22Rv1 (cell line): ENCODE measurements around the gene KIAA1549.
"Not testable (repeated sequence)": the region's sequence is repeated elsewhere in the genome, so short reads cannot be mapped to it uniquely, and the experiment has no call there.

Experiments used
- H3K27ac ChIP-seq: fragments of 450-650 bp; 2 replicates; pipeline ENCODE4 v1.5.1; 2017
- ZFX ChIP-seq: fragments of 450-650 bp; IDR thresholded peaks from 2 replicates; pipeline ENCODE4 v1.6.1; 2017; ENCODE audit warnings: antibody characterized with exemption, borderline replicate concordance
- TF ChIP-seq, protein P1 (sequence below): fragments of 450-650 bp; IDR thresholded peaks from 2 replicates; pipeline ENCODE4 v1.5.1; 2017; ENCODE audit warnings: mild to moderate bottlenecking

KIAA1549 gene

DNA sequence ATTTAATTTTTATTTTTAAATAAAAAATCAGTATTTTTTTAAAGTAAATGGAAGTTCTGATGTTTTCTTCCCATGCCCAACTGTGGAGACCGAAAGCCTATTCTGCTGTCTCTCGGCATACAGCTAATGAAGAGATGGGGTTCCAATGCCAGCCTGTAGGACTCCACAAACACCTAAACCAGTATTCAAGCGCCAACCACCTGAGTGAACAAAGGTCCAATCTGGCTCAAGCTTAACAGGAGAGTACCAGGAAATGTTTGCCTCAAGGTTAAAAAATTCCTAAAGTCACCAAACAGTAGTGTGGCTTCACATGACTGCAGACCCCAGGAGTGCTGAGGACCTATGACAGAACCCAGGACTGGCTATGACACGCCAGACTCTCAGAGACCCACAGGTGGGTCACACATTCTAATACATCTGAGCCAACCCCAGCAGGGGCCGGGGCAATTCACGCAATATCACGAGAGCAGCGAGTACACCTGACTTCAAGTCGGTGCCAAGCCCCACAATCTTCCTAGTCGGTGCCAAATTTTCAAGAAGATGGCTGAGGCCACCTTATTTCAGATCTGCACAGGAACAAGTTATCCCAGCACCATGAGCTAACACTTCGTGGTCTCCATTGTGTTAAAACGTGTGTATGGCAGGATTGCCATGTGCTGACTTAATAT lies 31.6 kb downstream of the KIAA1549 start:
- no peak for TF ChIP-seq ZFX
- TF ChIP-seq, protein P1, sequence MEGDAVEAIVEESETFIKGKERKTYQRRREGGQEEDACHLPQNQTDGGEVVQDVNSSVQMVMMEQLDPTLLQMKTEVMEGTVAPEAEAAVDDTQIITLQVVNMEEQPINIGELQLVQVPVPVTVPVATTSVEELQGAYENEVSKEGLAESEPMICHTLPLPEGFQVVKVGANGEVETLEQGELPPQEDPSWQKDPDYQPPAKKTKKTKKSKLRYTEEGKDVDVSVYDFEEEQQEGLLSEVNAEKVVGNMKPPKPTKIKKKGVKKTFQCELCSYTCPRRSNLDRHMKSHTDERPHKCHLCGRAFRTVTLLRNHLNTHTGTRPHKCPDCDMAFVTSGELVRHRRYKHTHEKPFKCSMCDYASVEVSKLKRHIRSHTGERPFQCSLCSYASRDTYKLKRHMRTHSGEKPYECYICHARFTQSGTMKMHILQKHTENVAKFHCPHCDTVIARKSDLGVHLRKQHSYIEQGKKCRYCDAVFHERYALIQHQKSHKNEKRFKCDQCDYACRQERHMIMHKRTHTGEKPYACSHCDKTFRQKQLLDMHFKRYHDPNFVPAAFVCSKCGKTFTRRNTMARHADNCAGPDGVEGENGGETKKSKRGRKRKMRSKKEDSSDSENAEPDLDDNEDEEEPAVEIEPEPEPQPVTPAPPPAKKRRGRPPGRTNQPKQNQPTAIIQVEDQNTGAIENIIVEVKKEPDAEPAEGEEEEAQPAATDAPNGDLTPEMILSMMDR = no peak
- no peak overlapping the region for H3K27ac ChIP-seq

- H3K27ac ChIP-seq = no peak overlapping the region
- TF ChIP-seq, protein P1 = no peak
- no peak for TF ChIP-seq ZFX
Measured at GRCh38 chr7:138948403-138948802, 32.8 kb downstream of the KIAA1549 start.

DNA sequence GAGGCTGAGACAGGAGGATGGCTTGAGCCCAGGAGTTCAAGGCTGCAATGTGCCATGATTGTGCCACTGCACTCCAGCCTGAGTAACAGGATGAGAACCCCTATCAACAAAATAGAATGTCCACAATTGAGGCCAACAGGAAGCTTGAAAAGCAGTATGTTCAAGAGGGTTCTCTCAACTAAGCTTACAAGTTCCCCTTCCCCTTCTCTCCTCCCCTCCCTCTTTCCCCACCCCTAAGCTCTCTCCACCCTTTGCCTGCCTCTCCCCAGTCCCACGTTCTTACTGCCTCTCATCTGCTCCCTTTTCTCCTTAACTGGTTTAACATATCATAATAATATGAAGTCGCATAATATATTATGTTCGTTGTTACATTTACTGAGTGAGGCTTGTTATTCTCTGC lies 35.4 kb downstream of the KIAA1549 start:
- TF ChIP-seq ZFX = no peak
- TF ChIP-seq, protein P1 = no peak
- no peak overlapping the region for H3K27ac ChIP-seq

DNA sequence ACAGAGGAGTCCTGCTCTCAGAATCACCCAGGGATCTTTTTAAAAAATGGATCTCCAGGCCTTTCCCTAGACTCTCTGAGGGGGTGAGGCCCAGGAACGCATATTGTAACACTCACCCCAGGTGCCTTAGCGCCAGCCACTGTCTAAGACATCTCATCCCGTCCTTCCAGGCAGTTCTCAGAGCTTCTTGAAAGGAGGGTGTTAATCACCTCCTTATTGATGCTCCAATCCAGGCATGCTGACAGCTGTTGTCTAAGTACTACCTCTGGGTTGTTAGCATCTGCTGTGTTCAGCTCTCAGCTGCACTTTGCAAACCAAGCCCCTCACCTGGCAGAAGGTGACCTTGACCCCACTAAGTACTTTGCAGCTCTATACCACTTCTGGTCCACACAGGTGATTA lies 36.0 kb downstream of the KIAA1549 start:
- no peak overlapping the region for H3K27ac ChIP-seq
- no peak for TF ChIP-seq ZFX

DNA sequence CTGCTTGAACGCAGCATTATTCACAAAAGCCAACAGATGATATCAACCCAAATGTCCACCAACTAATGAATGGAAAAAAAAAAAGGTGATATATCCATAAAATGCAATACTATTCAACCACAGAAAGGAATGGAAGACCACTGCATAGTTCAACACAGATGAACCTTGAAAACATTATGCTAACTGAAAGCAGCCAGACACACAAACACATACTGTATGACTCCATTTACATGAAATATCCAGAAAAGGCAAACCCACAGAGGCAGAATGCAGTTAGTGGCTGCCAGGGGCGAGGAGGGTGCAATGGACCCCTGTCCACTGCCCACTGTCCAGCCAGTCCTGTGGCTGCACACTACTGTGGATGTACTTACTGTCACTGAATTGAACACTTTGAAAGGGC lies 36.6 kb downstream of the KIAA1549 start:
- H3K27ac ChIP-seq = no peak overlapping the region
- TF ChIP-seq ZFX = no peak
- TF ChIP-seq, protein P1 = no peak

- H3K27ac ChIP-seq = no peak overlapping the region
- TF ChIP-seq, protein P1 = no peak
- no peak for TF ChIP-seq ZFX
Measured at GRCh38 chr7:138943061-138943460, 38.1 kb downstream of the KIAA1549 start.

DNA sequence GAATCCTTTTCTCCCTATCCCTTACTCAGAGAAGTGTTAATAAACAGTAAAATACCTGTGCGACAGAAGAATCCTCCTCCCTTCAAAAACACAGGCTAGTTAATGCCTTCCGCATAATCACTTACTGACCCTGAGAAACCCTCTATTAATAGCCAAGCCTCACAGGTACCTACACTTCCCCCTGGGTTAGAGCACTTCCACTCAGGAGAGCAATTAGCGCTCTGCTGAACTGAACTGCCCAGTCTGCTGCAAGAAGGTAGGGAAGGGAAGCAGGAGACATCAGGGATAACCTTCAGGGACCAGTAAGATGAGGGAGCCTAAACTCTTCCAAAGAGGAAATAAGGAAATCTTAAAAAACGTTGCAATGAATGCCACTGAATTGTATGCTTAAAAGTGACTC lies 39.6 kb downstream of the KIAA1549 start:
- TF ChIP-seq ZFX = no peak
- TF ChIP-seq, protein P1 = no peak
- H3K27ac ChIP-seq = no peak overlapping the region

DNA sequence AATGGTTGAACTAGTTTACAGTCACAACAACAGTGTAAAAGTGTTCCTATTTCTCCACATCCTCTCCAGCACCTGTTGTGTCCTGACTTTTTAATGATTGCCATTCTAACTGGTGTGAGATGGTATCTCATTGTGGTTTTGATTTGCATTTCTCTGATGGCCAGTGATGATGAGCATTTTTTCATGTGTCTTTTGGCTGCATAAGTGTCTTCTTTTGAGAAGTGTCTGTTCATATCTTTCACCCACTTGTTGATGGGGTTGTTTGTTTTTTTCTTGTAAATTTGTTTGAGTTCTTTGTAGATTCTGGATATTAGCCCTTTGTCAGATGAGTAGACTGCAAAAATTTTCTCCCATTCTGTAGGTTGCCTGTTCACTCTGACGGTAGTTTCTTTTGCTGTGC lies 40.6 kb downstream of the KIAA1549 start:
- not testable (repeated sequence) for H3K27ac ChIP-seq
